Measurements from ENCODE around the gene CLGN. TPM values are rescaled to one million over a fixed set of nuclear protein-coding genes. Genes with fewer than 3 reads are reported as not detected.

Gene CLGN
- under 1 TPM in 1 of 4 donors, not detected in 3; 0.40 TPM for total RNA-seq

- peak within 1 kb of the TSS; percentile 44 to 89 (median 60) for H3K4me3 ChIP-seq
- H3K27me3 ChIP-seq: no peaks in the 10 kb centered on the region
- H3K9me3 ChIP-seq: no peaks in the 10 kb centered on the region
- DNase-seq: peak; percentile 33 to 72 (median 69)
- H3K4me1 ChIP-seq: peaks cover 0 to 14% (median 0%) of the 10 kb centered on the region in 4 donors
- peak within 1 kb of the TSS in 2 of 4 donors; percentile 38 to 52 for H3K27ac ChIP-seq
- TF ChIP-seq CTCF (IDR thresholded peaks at IDR 0.05) (peak in 4 of 6 experiments; percentile 8 to 31 (median 24)), POLR2A (IDR thresholded peaks at IDR 0.05) (no peak)
- no peaks in the 10 kb centered on the region for H3K36me3 ChIP-seq
These were observed at the start of gene CLGN for GRCh38 chr4:140427106-140427918. TSS of gene CLGN (minus strand) at chr4:140427648. CDS start at chr4:140413078, 14,570 bp downstream.

- Histone ChIP-seq H3K27ac (no peak overlapping the region), H3K36me3 (no peaks in the 10 kb centered on the region), H3K27me3 (no peaks in the 10 kb centered on the region), H3K4me1 (no peaks in the 10 kb centered on the region), H3K4me3 (no peak overlapping the region), H3K9me3 (no peaks in the 10 kb centered on the region)
- TF ChIP-seq POLR2A (IDR thresholded peaks at IDR 0.05) (no peak), CTCF (IDR thresholded peaks at IDR 0.05) (no peak)
- DNase-seq: no peak
These were observed 44.7 kb upstream of the CLGN start for GRCh38 chr4:140472156-140472555.

GRCh38 chr4:140469791-140470733, 42.6 kb upstream of the CLGN start:
- TF ChIP-seq POLR2A (IDR thresholded peaks at IDR 0.05) (no peak), CTCF (IDR thresholded peaks at IDR 0.05) (no peak)
- no peak overlapping the region for H3K4me3 ChIP-seq
- H3K27ac ChIP-seq: no peak overlapping the region
- no peaks in the 10 kb centered on the region for H3K27me3 ChIP-seq
- no peaks in the 10 kb centered on the region for H3K36me3 ChIP-seq
- no peaks in the 10 kb centered on the region for H3K9me3 ChIP-seq
- no peaks in the 10 kb centered on the region for H3K4me1 ChIP-seq
- DNase-seq: no peak

GRCh38 chr4:140466146-140466545, 38.7 kb upstream of the CLGN start:
- Histone ChIP-seq H3K4me3 (no peak overlapping the region), H3K27ac (no peak overlapping the region), H3K27me3 (no peaks in the 10 kb centered on the region), H3K9me3 (no peaks in the 10 kb centered on the region), H3K36me3 (no peaks in the 10 kb centered on the region), H3K4me1 (peaks cover 0 to 3% (median 0%) of the 10 kb centered on the region in 4 donors)
- TF ChIP-seq POLR2A (IDR thresholded peaks at IDR 0.05): no peak
- TF ChIP-seq CTCF (IDR thresholded peaks at IDR 0.05): no peak
- no peak for DNase-seq

- Histone ChIP-seq H3K4me3 (no peak overlapping the region), H3K27me3 (no peaks in the 10 kb centered on the region), H3K4me1 (peaks cover 0 to 3% (median 0%) of the 10 kb centered on the region in 4 donors), H3K27ac (peak overlapping the region in 2 of 4 donors; percentile 64 to 77), H3K36me3 (no peaks in the 10 kb centered on the region), H3K9me3 (no peaks in the 10 kb centered on the region)
- TF ChIP-seq CTCF (IDR thresholded peaks at IDR 0.05): no peak
- no peak for TF ChIP-seq POLR2A (IDR thresholded peaks at IDR 0.05)
- no peak for DNase-seq
These were observed 36.2 kb upstream of the CLGN start for GRCh38 chr4:140463614-140464013.
